ENCODE data around the gene CAPN15. TPM values are rescaled to one million over a fixed set of nuclear protein-coding genes. Genes with fewer than 3 reads are reported as not detected.

Gene CAPN15
- total RNA-seq, 1 donor from 2014 or later = 38.7 TPM

GRCh38 chr16:531494-532125 lies 4.1 kb downstream of the CAPN15 start:
- Mint-ChIP-seq H3K36me3 (ENCODE audit: low read depth, unreplicated experiment) (no peaks in the 10 kb centered on the region), H3K4me1 (ENCODE audit: low read depth, unreplicated experiment) (peaks cover 4% of the 10 kb centered on the region), H3K27ac (ENCODE audit: unreplicated experiment) (no peak overlapping the region), H3K9me3 (ENCODE audit: unreplicated experiment) (no peaks in the 10 kb centered on the region), H3K4me3 (ENCODE audit: unreplicated experiment) (no peak overlapping the region), H3K27me3 (ENCODE audit: low read depth, unreplicated experiment) (no peaks in the 10 kb centered on the region)
- Histone ChIP-seq H3K36me3 (ENCODE audit: insufficient read depth, low read length) (no peaks in the 10 kb centered on the region), H3K27me3 (ENCODE audit: insufficient read depth, low read length) (no peaks in the 10 kb centered on the region), H3K9me3 (ENCODE audit: insufficient read depth, low read depth, low read length) (no peaks in the 10 kb centered on the region), H3K79me2 (ENCODE audit: insufficient read depth, low read length) (peaks cover 91% of the 10 kb centered on the region), H3K9ac (ENCODE audit: low read length) (no peak overlapping the region), H2AFZ (ENCODE audit: low read depth, low read length) (no peak overlapping the region), H3K4me1 (ENCODE audit: insufficient read depth, low read length) (peaks cover 31% of the 10 kb centered on the region), H3K27ac (ENCODE audit: low read depth, low read length) (no peak overlapping the region), H4K20me1 (ENCODE audit: insufficient read depth, low read length) (peaks cover 81% of the 10 kb centered on the region), H3K4me3 (ENCODE audit: insufficient read depth, low read depth, low read length) (no peak overlapping the region), H3K4me2 (ENCODE audit: low read length) (no peak overlapping the region)
- TF ChIP-seq EZH2 (IDR thresholded peaks at IDR 0.05; ENCODE audit: insufficient read depth, low read length) (no peak), CTCF (IDR thresholded peaks at IDR 0.05; ENCODE audit: insufficient read depth, low read depth, low read length) (no peak)
- FAIRE-seq (no peak), DNase-seq (ENCODE audit: low read depth) (no peak)

- no peak overlapping the region for H2AFZ ChIP-seq (ENCODE audit: low read depth, low read length)
- peaks cover 3% of the 10 kb centered on the region for H3K4me1 Mint-ChIP-seq (ENCODE audit: low read depth, unreplicated experiment)
- no peaks in the 10 kb centered on the region for H3K36me3 ChIP-seq (ENCODE audit: insufficient read depth, low read length)
- H3K9ac ChIP-seq (ENCODE audit: low read length) = no peak overlapping the region
- no peak for TF ChIP-seq CTCF (IDR thresholded peaks at IDR 0.05; ENCODE audit: insufficient read depth, low read depth, low read length)
- TF ChIP-seq EZH2 (IDR thresholded peaks at IDR 0.05; ENCODE audit: insufficient read depth, low read length) = no peak
- FAIRE-seq = no peak
- H3K36me3 Mint-ChIP-seq (ENCODE audit: low read depth, unreplicated experiment) = no peaks in the 10 kb centered on the region
- peaks cover 30% of the 10 kb centered on the region for H3K4me1 ChIP-seq (ENCODE audit: insufficient read depth, low read length)
- H4K20me1 ChIP-seq (ENCODE audit: insufficient read depth, low read length) = peaks cover 95% of the 10 kb centered on the region
- H3K4me3 Mint-ChIP-seq (ENCODE audit: unreplicated experiment) = no peak overlapping the region
- H3K27ac ChIP-seq (ENCODE audit: low read depth, low read length) = no peak overlapping the region
- H3K27me3 ChIP-seq (ENCODE audit: insufficient read depth, low read length) = no peaks in the 10 kb centered on the region
- no peak overlapping the region for H3K27ac Mint-ChIP-seq (ENCODE audit: unreplicated experiment)
- H3K4me3 ChIP-seq (ENCODE audit: insufficient read depth, low read depth, low read length) = no peak overlapping the region
- no peak overlapping the region for H3K4me2 ChIP-seq (ENCODE audit: low read length)
- no peaks in the 10 kb centered on the region for H3K9me3 ChIP-seq (ENCODE audit: insufficient read depth, low read depth, low read length)
- no peaks in the 10 kb centered on the region for H3K9me3 Mint-ChIP-seq (ENCODE audit: unreplicated experiment)
- no peak for DNase-seq (ENCODE audit: low read depth)
- peaks cover 98% of the 10 kb centered on the region for H3K79me2 ChIP-seq (ENCODE audit: insufficient read depth, low read length)
- H3K27me3 Mint-ChIP-seq (ENCODE audit: low read depth, unreplicated experiment) = no peaks in the 10 kb centered on the region
Measured at GRCh38 chr16:533391-534123, 6.0 kb downstream of the CAPN15 start.

GRCh38 chr16:534135-534534 lies 6.6 kb downstream of the CAPN15 start:
- FAIRE-seq = no peak
- H3K9me3 Mint-ChIP-seq (ENCODE audit: unreplicated experiment) = no peaks in the 10 kb centered on the region
- H3K36me3 Mint-ChIP-seq (ENCODE audit: low read depth, unreplicated experiment) = no peaks in the 10 kb centered on the region
- H3K27me3 Mint-ChIP-seq (ENCODE audit: low read depth, unreplicated experiment) = no peaks in the 10 kb centered on the region
- no peak overlapping the region for H2AFZ ChIP-seq (ENCODE audit: low read depth, low read length)
- no peak overlapping the region for H3K4me3 ChIP-seq (ENCODE audit: insufficient read depth, low read depth, low read length)
- H3K27ac ChIP-seq (ENCODE audit: low read depth, low read length) = no peak overlapping the region
- no peak for TF ChIP-seq CTCF (IDR thresholded peaks at IDR 0.05; ENCODE audit: insufficient read depth, low read depth, low read length)
- TF ChIP-seq EZH2 (IDR thresholded peaks at IDR 0.05; ENCODE audit: insufficient read depth, low read length) = no peak
- peaks cover 3% of the 10 kb centered on the region for H3K4me1 Mint-ChIP-seq (ENCODE audit: low read depth, unreplicated experiment)
- H3K4me3 Mint-ChIP-seq (ENCODE audit: unreplicated experiment) = no peak overlapping the region
- H3K27me3 ChIP-seq (ENCODE audit: insufficient read depth, low read length) = no peaks in the 10 kb centered on the region
- no peak overlapping the region for H3K4me2 ChIP-seq (ENCODE audit: low read length)
- H3K36me3 ChIP-seq (ENCODE audit: insufficient read depth, low read length) = no peaks in the 10 kb centered on the region
- no peaks in the 10 kb centered on the region for H3K9me3 ChIP-seq (ENCODE audit: insufficient read depth, low read depth, low read length)
- H3K79me2 ChIP-seq (ENCODE audit: insufficient read depth, low read length) = peaks cover 97% of the 10 kb centered on the region
- peaks cover 25% of the 10 kb centered on the region for H3K4me1 ChIP-seq (ENCODE audit: insufficient read depth, low read length)
- DNase-seq (ENCODE audit: low read depth) = no peak
- H4K20me1 ChIP-seq (ENCODE audit: insufficient read depth, low read length) = peaks cover 94% of the 10 kb centered on the region
- no peak overlapping the region for H3K27ac Mint-ChIP-seq (ENCODE audit: unreplicated experiment)
- no peak overlapping the region for H3K9ac ChIP-seq (ENCODE audit: low read length)
